T-helper 2 cell treated with Interferon-gamma antibody and Interleukin-4, amounts not matched to agents 100 ng/mL and 5 ng/mL, for 36 hours (primary cell): ENCODE results near the gene CAPN6. TPM values are rescaled to one million over a fixed set of nuclear protein-coding genes. Genes with fewer than 3 reads are reported as not detected.

Source experiments
- intact Hi-C: fragments of 100-400 bp; cut with micrococcal nuclease; formaldehyde crosslinking; loops from one replicate; pipeline ENCODE4 v1.15.1; 2023
- total RNA-seq: library from RNA; stranded (reverse); gene quantifications from 2 replicates; pipeline ENCODE4 v1.2.3, GENCODE V29; 2022

Gene CAPN6
- not detected in 2 replicates for total RNA-seq

- intact Hi-C loops: no loop called here
Measured at GRCh38 chrX:111270339-111270738, at the start of gene CAPN6. CAPN6 (minus strand) TSS chrX:111270483; CDS start chrX:111263936, 6,547 bp downstream.

GRCh38 chrX:111319451-111319850 is 49.2 kb upstream of the CAPN6 start:
- intact Hi-C loops: no loop called here

- intact Hi-C loops: no loop called here
Measured at GRCh38 chrX:111318901-111319300, 48.6 kb upstream of the CAPN6 start.

GRCh38 chrX:111309083-111309482 is 38.8 kb upstream of the CAPN6 start:
- intact Hi-C loops: no loop called here

GRCh38 chrX:111308039-111308438 is 37.8 kb upstream of the CAPN6 start:
- intact Hi-C loops: no loop called here

GRCh38 chrX:111302284-111302683 is 32.0 kb upstream of the CAPN6 start:
- intact Hi-C loops: no loop called here

GRCh38 chrX:111288841-111289240 is 18.6 kb upstream of the CAPN6 start:
- intact Hi-C loops: no loop called here

GRCh38 chrX:111284631-111285293 is 14.5 kb upstream of the CAPN6 start:
- intact Hi-C loops: no loop called here

GRCh38 chrX:111283446-111283845 is 13.2 kb upstream of the CAPN6 start:
- intact Hi-C loops: no loop called here

- intact Hi-C loops: no loop called here
Measured at GRCh38 chrX:111282991-111283390, 12.7 kb upstream of the CAPN6 start.

- intact Hi-C loops: no loop called here
Measured at GRCh38 chrX:111282139-111282538, 11.9 kb upstream of the CAPN6 start.

GRCh38 chrX:111268506-111268905 is 1.8 kb downstream of the CAPN6 start:
- intact Hi-C loops: no loop called here

GRCh38 chrX:111265486-111265885 is 4.8 kb downstream of the CAPN6 start:
- intact Hi-C loops: no loop called here

GRCh38 chrX:111264385-111264784 is 5.9 kb downstream of the CAPN6 start:
- intact Hi-C loops: no loop called here

- intact Hi-C loops: no loop called here
Measured at GRCh38 chrX:111262086-111262485, 8.2 kb downstream of the CAPN6 start.

- intact Hi-C loops: no loop called here
Measured at GRCh38 chrX:111260451-111260850, 9.8 kb downstream of the CAPN6 start.

GRCh38 chrX:111259559-111259958 is 10.7 kb downstream of the CAPN6 start:
- intact Hi-C loops: no loop called here

- intact Hi-C loops: no loop called here
Measured at GRCh38 chrX:111257733-111258132, 12.6 kb downstream of the CAPN6 start.

GRCh38 chrX:111254896-111255693 is 15.2 kb downstream of the CAPN6 start:
- intact Hi-C loops: no loop called here

- intact Hi-C loops: loop anchor here (1.0 kb wide), 1 partner anchor 252 kb away; no protein-coding TSS in a partner anchor
Measured at GRCh38 chrX:111244235-111244750, 26.0 kb downstream of the CAPN6 start.

- intact Hi-C loops: no loop called here
Measured at GRCh38 chrX:111216293-111216801, 53.9 kb downstream of the CAPN6 start.

GRCh38 chrX:111207851-111208250 is 62.4 kb downstream of the CAPN6 start:
- intact Hi-C loops: no loop called here
